Measurements from ENCODE around the gene XCR1.

GRCh38 chr3:46025139-46025538, 2.1 kb downstream of the XCR1 start:
- TF ChIP-seq CTCF (IDR thresholded peaks at IDR 0.05) (no peak), POLR2A (IDR thresholded peaks at IDR 0.05) (no peak)
